GM12801 (cell line): Measurements from ENCODE around the gene PWP2.
"Not testable (repeated sequence)": the region's sequence is repeated elsewhere in the genome, so short reads cannot be mapped to it uniquely, and the experiment has no call there.

Experiments
- TF ChIP-seq, protein P1 (sequence below): IDR thresholded peaks from one replicate; pipeline ENCODE4 v1.5.1; 2011; ENCODE audit warnings: control low read depth; ENCODE audit not compliant: insufficient read length; ENCODE audit errors: extremely low read depth

Gene PWP2

DNA sequence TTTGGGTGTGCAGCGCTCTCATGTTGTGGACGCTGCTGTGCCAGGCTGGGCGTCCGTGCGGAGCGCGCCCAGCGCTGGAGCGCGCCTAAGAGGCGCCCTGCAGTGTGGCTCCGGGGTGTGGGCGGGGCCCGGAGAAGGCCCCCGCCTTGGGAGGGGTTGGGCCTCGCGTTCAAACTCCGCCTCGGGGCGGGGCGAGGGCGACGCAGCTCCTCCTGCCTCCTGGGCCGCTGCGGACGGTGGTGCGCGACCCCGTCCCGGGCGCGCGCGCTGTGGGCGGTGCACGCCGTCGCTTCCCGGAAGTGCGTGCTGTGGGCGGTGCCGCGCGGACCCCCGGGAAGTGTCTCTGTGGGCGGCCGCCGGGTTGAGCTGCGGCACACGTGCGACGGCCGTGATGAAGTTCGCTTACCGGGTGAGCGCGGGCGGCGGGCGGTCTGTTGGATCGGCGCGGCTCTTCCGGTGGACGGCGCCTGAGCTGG lies at the start of gene PWP2:
Gene PWP2 (plus strand): TSS at position 374 of the 476 bp plus-strand sequence. CDS start 18 bp downstream, at position 392.
- TF ChIP-seq, protein P1, sequence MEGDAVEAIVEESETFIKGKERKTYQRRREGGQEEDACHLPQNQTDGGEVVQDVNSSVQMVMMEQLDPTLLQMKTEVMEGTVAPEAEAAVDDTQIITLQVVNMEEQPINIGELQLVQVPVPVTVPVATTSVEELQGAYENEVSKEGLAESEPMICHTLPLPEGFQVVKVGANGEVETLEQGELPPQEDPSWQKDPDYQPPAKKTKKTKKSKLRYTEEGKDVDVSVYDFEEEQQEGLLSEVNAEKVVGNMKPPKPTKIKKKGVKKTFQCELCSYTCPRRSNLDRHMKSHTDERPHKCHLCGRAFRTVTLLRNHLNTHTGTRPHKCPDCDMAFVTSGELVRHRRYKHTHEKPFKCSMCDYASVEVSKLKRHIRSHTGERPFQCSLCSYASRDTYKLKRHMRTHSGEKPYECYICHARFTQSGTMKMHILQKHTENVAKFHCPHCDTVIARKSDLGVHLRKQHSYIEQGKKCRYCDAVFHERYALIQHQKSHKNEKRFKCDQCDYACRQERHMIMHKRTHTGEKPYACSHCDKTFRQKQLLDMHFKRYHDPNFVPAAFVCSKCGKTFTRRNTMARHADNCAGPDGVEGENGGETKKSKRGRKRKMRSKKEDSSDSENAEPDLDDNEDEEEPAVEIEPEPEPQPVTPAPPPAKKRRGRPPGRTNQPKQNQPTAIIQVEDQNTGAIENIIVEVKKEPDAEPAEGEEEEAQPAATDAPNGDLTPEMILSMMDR: not testable (repeated sequence)

DNA sequence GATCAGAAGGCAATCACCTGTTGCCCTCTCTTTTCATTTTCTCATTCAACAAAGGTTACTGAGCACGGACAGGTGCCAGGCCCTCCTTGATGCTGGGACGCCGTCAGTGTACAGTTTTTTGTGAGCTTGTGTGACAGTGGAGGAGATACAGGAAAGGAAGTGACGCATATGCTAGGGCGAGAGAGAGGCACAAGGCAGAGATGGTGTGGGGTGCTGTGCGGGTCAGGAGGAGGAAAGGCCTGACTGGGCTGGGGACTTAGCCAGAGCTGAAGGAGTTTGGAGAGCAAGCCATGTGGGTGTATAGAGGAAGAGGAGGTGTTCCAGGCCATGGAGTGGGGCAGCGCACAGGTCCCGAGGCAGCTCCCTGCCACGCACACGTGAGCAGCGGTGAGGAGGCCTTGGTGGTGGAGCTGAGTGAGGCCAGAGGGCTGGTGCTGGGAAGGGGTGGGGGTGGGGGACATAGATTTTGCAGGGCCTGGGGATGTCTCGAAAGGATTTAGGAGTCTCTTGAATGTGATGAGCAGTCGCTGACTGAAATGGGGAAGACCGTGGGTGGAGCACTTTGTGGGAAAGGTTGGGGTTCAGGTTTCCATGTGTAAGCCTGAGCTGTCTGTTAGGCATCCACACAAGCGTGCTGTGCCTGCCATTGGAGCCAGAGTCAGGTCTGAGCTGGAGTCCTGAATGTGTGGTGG lies 49.1 kb upstream of the PWP2 start:
- TF ChIP-seq, protein P1: no peak

- TF ChIP-seq, protein P1: no peak
Measured at GRCh38 chr21:44058652-44058964, 48.6 kb upstream of the PWP2 start.

DNA sequence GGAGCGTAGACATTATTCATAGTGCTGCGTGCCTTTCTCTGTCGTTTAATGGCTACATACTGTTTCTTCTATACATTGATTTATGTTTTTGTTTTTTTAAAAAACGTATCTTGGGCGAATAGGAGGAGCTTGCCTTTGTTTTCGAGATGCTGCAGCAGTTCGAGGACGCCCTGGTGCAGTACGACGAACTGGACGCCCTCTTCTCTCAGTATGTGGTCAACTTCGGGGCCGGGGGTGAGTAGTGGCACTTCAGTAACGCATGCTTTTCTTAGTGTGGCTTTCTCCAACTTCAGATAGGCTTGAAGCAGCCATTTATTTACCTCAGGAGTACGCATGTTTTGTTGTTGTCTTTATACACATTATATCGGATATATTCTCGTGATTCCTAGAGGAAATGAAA lies 48.2 kb upstream of the PWP2 start:
- TF ChIP-seq, protein P1: no peak

DNA sequence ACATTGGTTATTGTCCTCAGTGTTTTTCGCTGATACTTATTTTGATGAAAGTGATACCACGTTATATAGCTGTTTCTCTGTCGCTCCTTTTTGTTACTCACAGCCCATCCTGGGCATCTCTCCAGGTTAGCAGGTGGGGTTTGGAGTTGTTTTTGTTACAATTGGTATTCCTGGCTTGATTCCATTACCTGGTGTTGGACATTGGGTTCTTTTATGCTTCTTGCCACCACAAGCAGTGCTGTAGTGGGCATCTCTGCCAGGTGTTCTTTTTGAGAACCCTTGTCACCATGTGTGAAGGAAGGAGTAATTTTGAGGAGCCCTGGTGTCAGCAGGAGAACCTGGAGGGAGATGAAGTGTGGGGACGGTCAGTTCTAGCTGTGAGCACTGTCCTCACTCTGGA lies 47.5 kb upstream of the PWP2 start:
- TF ChIP-seq, protein P1: no peak

DNA sequence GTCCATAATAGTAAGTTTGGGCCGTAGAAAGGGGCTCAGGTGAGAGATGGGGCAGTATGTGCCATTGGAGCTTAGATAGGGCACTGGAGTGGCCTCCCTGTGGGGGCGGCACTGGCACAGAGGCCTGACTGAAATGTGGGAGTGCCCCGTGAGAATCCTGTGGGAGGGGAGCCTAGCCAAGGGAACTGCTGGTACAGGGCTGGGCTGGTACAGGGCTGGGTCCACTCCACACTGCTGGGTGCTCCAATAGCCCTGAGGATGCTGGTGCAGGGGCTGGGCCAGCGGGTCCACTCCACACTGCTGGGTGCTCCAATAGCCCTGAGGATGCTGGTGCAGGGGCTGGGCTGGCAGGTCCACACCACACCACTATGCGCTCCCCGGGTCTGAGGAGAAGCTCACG lies 44.8 kb upstream of the PWP2 start:
- TF ChIP-seq, protein P1: no peak

DNA sequence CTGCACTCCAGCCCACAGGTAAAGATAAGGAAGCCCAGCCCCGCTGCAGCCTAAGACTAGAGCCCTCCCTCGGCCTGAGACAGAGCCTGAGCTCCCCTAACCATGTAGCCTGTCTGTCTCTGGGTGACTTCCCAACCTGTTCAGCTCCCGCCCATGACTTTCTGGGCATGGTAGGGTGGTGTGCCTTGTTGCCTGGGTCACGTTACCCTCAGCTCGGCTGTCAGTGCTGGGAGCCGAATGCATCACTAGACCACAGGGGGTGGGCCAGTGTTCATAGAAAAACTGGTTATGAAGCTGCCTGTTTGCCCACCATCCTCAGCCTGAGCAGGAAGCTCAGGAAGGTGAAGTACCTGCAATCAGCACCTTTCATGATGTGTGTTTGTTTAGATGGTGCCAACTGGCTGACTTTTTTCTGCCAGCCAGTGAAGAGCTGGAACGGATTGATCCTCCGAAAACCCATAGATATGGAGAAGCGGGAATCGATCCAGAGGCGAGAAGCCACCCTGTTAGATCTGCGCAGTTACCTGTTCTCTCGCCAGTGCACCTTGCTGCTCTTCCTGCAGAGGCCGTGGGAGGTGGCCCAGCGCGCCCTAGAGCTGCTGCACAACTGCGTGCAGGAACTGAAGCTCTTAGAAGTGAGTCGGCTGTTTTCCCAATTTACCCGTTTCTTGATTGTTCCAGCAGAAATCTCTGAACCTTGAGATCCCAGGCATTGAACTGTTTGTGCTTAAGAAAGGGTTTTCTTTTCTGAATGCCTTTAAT lies 43.9 kb upstream of the PWP2 start:
- TF ChIP-seq, protein P1: no peak
